Measurements from ENCODE around the gene SORBS1.

Gene SORBS1

GRCh38 chr10:95445223-95445836 lies 115.8 kb downstream of the SORBS1 start:
- Histone ChIP-seq H3K4me3 (ENCODE audit: low read length) (no peak overlapping the region), H4K8ac (ENCODE audit: low read depth, low read length) (no peak overlapping the region), H2AK5ac (ENCODE audit: low read length) (no peak overlapping the region), H3K4me2 (ENCODE audit: low read length) (no peak overlapping the region), H2BK5ac (ENCODE audit: low read length) (no peak overlapping the region), H3K4ac (ENCODE audit: low read depth, low read length) (no peak overlapping the region), H3K9ac (ENCODE audit: low read length) (no peak overlapping the region), H2BK15ac (replicated peaks; ENCODE audit: low read depth) (no peak overlapping the region), H3K27ac (ENCODE audit: low read depth, low read length) (no peak overlapping the region), H2BK120ac (ENCODE audit: low read depth, low read length) (no peak overlapping the region), H3K79me2 (ENCODE audit: control insufficient read depth, insufficient read depth, low read length) (no peaks in the 10 kb centered on the region), H3K79me1 (ENCODE audit: low read length) (no peaks in the 10 kb centered on the region), H3K18ac (ENCODE audit: low read length) (no peak overlapping the region), H3K4me1 (ENCODE audit: control insufficient read depth, low read depth, low read length) (peaks cover 2% of the 10 kb centered on the region), H4K5ac (ENCODE audit: low read length) (no peak overlapping the region), H3K23ac (ENCODE audit: low read length) (no peak overlapping the region), H3K27me3 (ENCODE audit: insufficient read depth, low read length, poor library complexity) (no peaks in the 10 kb centered on the region), H3K56ac (ENCODE audit: low read length) (no peak overlapping the region), H3K36me3 (ENCODE audit: control insufficient read depth, insufficient read depth, low read length) (no peaks in the 10 kb centered on the region)
- DNase-seq, result no peak
- no CpG with 5 or more reads among the region's 6 CpGs for WGBS (ENCODE audit: extremely low coverage, insufficient coverage, low lambda C conversion rate)

- Histone ChIP-seq H3K27ac (ENCODE audit: low read depth, low read length) (no peak overlapping the region), H4K8ac (ENCODE audit: low read depth, low read length) (no peak overlapping the region), H3K36me3 (ENCODE audit: control insufficient read depth, insufficient read depth, low read length) (no peaks in the 10 kb centered on the region), H2BK120ac (ENCODE audit: low read depth, low read length) (no peak overlapping the region), H2BK5ac (ENCODE audit: low read length) (no peak overlapping the region), H3K9ac (ENCODE audit: low read length) (no peak overlapping the region), H3K23ac (ENCODE audit: low read length) (no peak overlapping the region), H3K18ac (ENCODE audit: low read length) (no peak overlapping the region), H3K79me2 (ENCODE audit: control insufficient read depth, insufficient read depth, low read length) (no peaks in the 10 kb centered on the region), H2BK15ac (replicated peaks; ENCODE audit: low read depth) (no peak overlapping the region), H3K4me3 (ENCODE audit: low read length) (no peak overlapping the region), H3K4ac (ENCODE audit: low read depth, low read length) (no peak overlapping the region), H3K4me1 (ENCODE audit: control insufficient read depth, low read depth, low read length) (peaks cover 2% of the 10 kb centered on the region), H4K5ac (ENCODE audit: low read length) (no peak overlapping the region), H3K79me1 (ENCODE audit: low read length) (no peaks in the 10 kb centered on the region), H3K4me2 (ENCODE audit: low read length) (no peak overlapping the region), H3K27me3 (ENCODE audit: insufficient read depth, low read length, poor library complexity) (no peaks in the 10 kb centered on the region), H2AK5ac (ENCODE audit: low read length) (no peak overlapping the region), H3K56ac (ENCODE audit: low read length) (no peak overlapping the region)
- no CpG with 5 or more reads among the region's 5 CpGs for WGBS (ENCODE audit: extremely low coverage, insufficient coverage, low lambda C conversion rate)
- no peak for DNase-seq
These were observed 116.4 kb downstream of the SORBS1 start for GRCh38 chr10:95444792-95445191.

GRCh38 chr10:95443636-95444035 lies 117.5 kb downstream of the SORBS1 start:
- Histone ChIP-seq H3K79me2 (ENCODE audit: control insufficient read depth, insufficient read depth, low read length) (no peaks in the 10 kb centered on the region), H3K27me3 (ENCODE audit: insufficient read depth, low read length, poor library complexity) (no peaks in the 10 kb centered on the region), H3K4me1 (ENCODE audit: control insufficient read depth, low read depth, low read length) (peaks cover 2% of the 10 kb centered on the region), H2AK5ac (ENCODE audit: low read length) (no peak overlapping the region), H3K4ac (ENCODE audit: low read depth, low read length) (no peak overlapping the region), H3K4me3 (ENCODE audit: low read length) (no peak overlapping the region), H3K9ac (ENCODE audit: low read length) (no peak overlapping the region), H2BK120ac (ENCODE audit: low read depth, low read length) (no peak overlapping the region), H3K79me1 (ENCODE audit: low read length) (no peaks in the 10 kb centered on the region), H4K8ac (ENCODE audit: low read depth, low read length) (no peak overlapping the region), H3K36me3 (ENCODE audit: control insufficient read depth, insufficient read depth, low read length) (no peaks in the 10 kb centered on the region), H4K5ac (ENCODE audit: low read length) (no peak overlapping the region), H3K23ac (ENCODE audit: low read length) (no peak overlapping the region), H3K18ac (ENCODE audit: low read length) (no peak overlapping the region), H3K56ac (ENCODE audit: low read length) (no peak overlapping the region), H2BK15ac (replicated peaks; ENCODE audit: low read depth) (no peak overlapping the region), H3K4me2 (ENCODE audit: low read length) (no peak overlapping the region), H3K27ac (ENCODE audit: low read depth, low read length) (no peak overlapping the region), H2BK5ac (ENCODE audit: low read length) (no peak overlapping the region)
- DNase-seq, result no peak
- no CpG with 5 or more reads among the region's 1 CpG for WGBS (ENCODE audit: extremely low coverage, insufficient coverage, low lambda C conversion rate)

- no peaks in the 10 kb centered on the region for H3K4me1 ChIP-seq (ENCODE audit: control insufficient read depth, low read depth, low read length)
- no peak overlapping the region for H3K27ac ChIP-seq (ENCODE audit: low read depth, low read length)
- no peak overlapping the region for H3K56ac ChIP-seq (ENCODE audit: low read length)
- DNase-seq, result no peak
- H3K79me2 ChIP-seq (ENCODE audit: control insufficient read depth, insufficient read depth, low read length), result no peaks in the 10 kb centered on the region
- no peak overlapping the region for H3K4ac ChIP-seq (ENCODE audit: low read depth, low read length)
- no peak overlapping the region for H3K4me3 ChIP-seq (ENCODE audit: low read length)
- no peaks in the 10 kb centered on the region for H3K79me1 ChIP-seq (ENCODE audit: low read length)
- H2AK5ac ChIP-seq (ENCODE audit: low read length), result no peak overlapping the region
- H3K36me3 ChIP-seq (ENCODE audit: control insufficient read depth, insufficient read depth, low read length), result no peaks in the 10 kb centered on the region
- no peak overlapping the region for H3K23ac ChIP-seq (ENCODE audit: low read length)
- no peaks in the 10 kb centered on the region for H3K27me3 ChIP-seq (ENCODE audit: insufficient read depth, low read length, poor library complexity)
- H2BK15ac ChIP-seq (replicated peaks; ENCODE audit: low read depth), result no peak overlapping the region
- no CpG with 5 or more reads among the region's 7 CpGs for WGBS (ENCODE audit: extremely low coverage, insufficient coverage, low lambda C conversion rate)
- H2BK5ac ChIP-seq (ENCODE audit: low read length), result no peak overlapping the region
- H2BK120ac ChIP-seq (ENCODE audit: low read depth, low read length), result no peak overlapping the region
- H4K8ac ChIP-seq (ENCODE audit: low read depth, low read length), result no peak overlapping the region
- no peak overlapping the region for H3K9ac ChIP-seq (ENCODE audit: low read length)
- H3K18ac ChIP-seq (ENCODE audit: low read length), result no peak overlapping the region
- H4K5ac ChIP-seq (ENCODE audit: low read length), result no peak overlapping the region
- H3K4me2 ChIP-seq (ENCODE audit: low read length), result no peak overlapping the region
These were observed 118.8 kb downstream of the SORBS1 start for GRCh38 chr10:95442341-95442740.

- H3K4ac ChIP-seq (ENCODE audit: low read depth, low read length), result no peak overlapping the region
- H4K8ac ChIP-seq (ENCODE audit: low read depth, low read length), result no peak overlapping the region
- no peak overlapping the region for H3K56ac ChIP-seq (ENCODE audit: low read length)
- no peak overlapping the region for H2BK15ac ChIP-seq (replicated peaks; ENCODE audit: low read depth)
- no peaks in the 10 kb centered on the region for H3K79me2 ChIP-seq (ENCODE audit: control insufficient read depth, insufficient read depth, low read length)
- H3K36me3 ChIP-seq (ENCODE audit: control insufficient read depth, insufficient read depth, low read length), result no peaks in the 10 kb centered on the region
- no peak overlapping the region for H3K27ac ChIP-seq (ENCODE audit: low read depth, low read length)
- H3K4me2 ChIP-seq (ENCODE audit: low read length), result no peak overlapping the region
- no peak overlapping the region for H2BK120ac ChIP-seq (ENCODE audit: low read depth, low read length)
- H3K9ac ChIP-seq (ENCODE audit: low read length), result no peak overlapping the region
- no peak overlapping the region for H4K5ac ChIP-seq (ENCODE audit: low read length)
- H3K4me3 ChIP-seq (ENCODE audit: low read length), result no peak overlapping the region
- no peak overlapping the region for H2AK5ac ChIP-seq (ENCODE audit: low read length)
- no peak for DNase-seq
- no peaks in the 10 kb centered on the region for H3K27me3 ChIP-seq (ENCODE audit: insufficient read depth, low read length, poor library complexity)
- no peak overlapping the region for H3K23ac ChIP-seq (ENCODE audit: low read length)
- H2BK5ac ChIP-seq (ENCODE audit: low read length), result no peak overlapping the region
- H3K4me1 ChIP-seq (ENCODE audit: control insufficient read depth, low read depth, low read length), result no peaks in the 10 kb centered on the region
- H3K18ac ChIP-seq (ENCODE audit: low read length), result no peak overlapping the region
- no peaks in the 10 kb centered on the region for H3K79me1 ChIP-seq (ENCODE audit: low read length)
- no CpG with 5 or more reads among the region's 2 CpGs for WGBS (ENCODE audit: extremely low coverage, insufficient coverage, low lambda C conversion rate)
These were observed 119.6 kb downstream of the SORBS1 start for GRCh38 chr10:95441547-95441923.

All from mesendoderm (in vitro differentiated cells).